SH-SY5Y (cell line): ENCODE data around the gene NET1.

Source experiments
- GATA2 ChIP-seq: IDR thresholded peaks from 2 replicates; pipeline ENCODE4 v1.6.1; 2011; ENCODE audit warnings: mild to moderate bottlenecking, low read depth, low read length
- GATA3 ChIP-seq: IDR thresholded peaks from 2 replicates; pipeline ENCODE4 v1.6.1; 2011; ENCODE audit warnings: low read depth, mild to moderate bottlenecking, low read length, moderate library complexity

GRCh38 chr10:5465976-5466450 is 53.7 kb downstream of the NET1 start:
- TF ChIP-seq GATA3 (no peak), GATA2 (no peak)
